ENCODE data around the gene IQCN.
A peak's percentile ranks its signal among the peaks of the same experiment; 100 is the strongest.

Gene IQCN

DNA sequence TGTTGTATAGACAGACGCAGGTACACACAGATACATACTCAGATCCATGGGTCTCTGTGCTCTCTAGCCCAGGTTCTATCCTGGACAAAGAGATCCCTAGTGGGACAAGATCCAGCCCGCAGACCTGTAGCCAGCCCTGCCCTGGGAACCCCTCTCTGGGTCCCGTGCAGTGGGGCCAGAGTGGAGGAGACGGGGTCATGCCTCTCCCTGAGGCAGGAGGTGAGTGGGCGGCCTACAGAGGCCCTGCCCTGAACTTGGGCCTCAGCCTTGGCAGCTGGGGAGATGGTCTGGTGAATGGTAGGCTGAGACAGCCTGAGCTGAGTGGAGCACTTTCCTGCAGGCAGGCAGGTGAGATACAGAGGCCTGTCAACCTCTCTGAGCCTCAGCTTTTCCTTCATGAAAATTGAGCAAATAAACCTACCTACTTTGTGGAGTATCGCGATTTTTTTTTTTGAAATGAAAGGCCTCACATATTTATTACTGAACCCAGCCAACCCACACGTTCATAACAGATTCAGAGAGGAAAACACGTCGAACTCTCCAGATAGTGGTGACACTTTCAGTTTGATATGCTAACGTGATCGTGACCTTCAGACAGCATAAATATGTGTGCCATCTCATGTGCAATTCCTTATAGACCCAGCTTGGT, 10.6 kb upstream of the IQCN start:
- peak; percentile 43 for DNase-seq

DNA sequence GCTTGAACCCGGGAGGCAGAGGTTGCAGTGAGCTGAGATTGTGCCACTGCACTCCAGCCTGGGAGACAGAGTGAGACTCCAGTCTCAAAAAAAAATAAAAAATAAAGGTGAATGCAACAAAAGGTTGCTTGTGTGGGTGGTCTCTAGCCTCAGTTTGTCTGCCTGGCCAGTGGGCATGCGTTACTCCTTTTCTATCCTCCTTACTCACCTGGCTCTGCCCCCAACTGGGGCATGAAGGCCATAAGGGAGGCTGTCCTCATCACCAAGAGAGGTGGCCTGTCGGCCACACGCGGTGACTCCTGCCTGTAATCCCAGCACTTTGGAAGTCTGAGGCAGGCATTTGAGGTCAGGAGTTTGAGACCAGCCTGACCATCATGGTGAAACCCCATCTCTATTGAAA, 9.1 kb upstream of the IQCN start:
- no peak for DNase-seq

DNA sequence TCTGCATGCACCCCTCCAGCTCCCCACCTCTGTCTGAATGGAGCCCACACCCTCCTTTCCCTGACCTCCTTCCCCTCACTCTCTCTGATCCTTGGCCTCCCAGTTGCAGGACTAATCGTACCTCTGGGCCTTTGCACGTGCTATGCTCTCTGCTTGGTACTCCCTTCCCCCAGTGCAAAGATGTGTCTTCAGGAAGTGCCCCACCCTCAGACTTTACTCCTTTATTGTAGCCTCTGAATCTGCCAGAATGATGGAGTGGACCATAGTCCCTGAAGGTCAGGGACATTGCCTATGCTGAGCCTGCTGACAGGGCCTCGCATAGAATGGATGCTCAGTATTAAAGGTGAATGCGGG, 8.5 kb upstream of the IQCN start:
- DNase-seq = peak; percentile 77

DNA sequence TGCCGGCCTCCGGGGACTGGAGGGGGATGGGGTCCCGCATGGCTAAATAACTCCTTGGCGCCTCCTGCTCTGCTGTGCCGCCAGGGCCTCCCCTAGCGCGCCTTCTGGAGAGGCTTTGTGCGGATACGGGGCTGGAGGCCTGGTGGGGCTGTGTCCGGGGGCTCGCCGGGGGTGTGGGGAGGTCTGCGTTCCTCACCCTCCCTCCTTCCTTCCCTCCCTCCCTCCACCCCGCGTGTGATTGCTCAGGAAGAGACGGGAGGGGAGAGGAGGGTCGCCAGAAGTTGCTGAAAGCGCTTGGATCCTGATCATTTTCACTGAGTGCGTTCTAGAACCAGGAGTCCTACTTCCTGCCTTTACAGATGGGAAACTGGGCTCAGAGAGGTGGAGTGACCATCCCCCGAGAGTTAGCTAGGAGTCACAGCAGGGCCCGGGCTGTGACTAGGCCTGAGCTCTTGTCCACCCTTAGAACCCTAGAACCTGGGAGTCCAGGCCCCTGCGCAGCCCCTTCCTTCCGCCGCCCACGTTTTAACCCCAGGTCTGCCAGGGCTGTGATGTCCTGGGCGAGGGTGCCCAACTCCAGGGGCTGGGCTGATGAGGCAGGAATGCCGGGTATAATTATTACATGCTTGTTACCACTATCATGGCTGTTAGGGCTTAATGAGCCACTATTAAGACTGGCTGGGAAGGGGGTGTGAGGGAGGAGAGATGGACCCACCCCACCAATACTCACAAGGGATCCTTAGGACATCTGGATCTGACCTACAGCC, 8.0 kb upstream of the IQCN start:
- no peak for DNase-seq

DNA sequence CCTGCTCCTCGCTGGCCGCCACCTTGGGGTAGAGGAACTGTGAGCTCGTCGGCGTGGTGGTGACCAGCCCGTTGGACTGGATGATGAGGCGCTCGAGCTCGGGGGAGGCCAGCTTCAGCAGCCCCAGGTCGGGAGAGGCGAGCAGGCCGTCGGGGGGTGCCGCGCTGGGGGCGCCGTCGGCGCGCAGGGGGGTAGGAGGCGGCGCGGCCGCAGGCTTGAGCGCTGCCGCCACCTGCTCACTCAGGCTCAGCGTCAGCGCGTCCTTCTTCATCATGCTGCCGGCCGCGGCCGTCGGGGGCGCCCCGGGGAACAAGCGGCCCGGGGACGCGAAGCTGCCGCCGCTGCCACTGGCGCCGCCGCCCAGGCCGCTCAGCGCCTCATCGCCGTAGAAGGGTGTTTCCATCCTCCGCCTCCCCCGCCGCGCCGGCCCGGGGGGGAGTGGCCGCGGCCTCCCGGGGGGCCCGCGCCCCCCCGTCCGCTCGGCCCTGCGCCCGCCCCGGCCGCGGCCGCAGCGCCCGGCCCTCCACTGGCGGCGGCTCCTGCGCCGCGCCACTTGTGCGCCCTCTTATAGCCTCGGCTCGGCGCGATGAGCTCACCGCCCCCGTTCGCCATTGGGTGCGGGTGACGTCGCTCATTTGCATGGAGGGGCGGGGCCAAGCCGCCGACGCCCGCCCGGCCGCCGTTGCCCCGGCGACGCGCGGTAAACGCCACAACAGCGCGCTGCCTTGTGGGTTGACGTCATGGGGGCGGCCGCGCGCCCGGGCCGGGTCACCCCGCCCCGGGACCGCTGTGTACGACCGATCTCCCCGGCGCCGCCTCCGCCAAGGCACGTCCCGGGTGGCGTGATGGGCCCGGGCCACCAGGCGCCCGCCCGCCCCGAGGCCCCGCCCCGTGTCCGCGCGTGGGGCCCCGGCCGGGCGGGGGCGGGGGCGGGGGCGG, 7.1 kb upstream of the IQCN start, which contains the start of gene JUND:
JUND (minus strand) TSS at position 541 of the 939 bp plus-strand sequence; CDS start at position 403, 138 bp downstream.
- DNase-seq = peak; percentile 97

DNA sequence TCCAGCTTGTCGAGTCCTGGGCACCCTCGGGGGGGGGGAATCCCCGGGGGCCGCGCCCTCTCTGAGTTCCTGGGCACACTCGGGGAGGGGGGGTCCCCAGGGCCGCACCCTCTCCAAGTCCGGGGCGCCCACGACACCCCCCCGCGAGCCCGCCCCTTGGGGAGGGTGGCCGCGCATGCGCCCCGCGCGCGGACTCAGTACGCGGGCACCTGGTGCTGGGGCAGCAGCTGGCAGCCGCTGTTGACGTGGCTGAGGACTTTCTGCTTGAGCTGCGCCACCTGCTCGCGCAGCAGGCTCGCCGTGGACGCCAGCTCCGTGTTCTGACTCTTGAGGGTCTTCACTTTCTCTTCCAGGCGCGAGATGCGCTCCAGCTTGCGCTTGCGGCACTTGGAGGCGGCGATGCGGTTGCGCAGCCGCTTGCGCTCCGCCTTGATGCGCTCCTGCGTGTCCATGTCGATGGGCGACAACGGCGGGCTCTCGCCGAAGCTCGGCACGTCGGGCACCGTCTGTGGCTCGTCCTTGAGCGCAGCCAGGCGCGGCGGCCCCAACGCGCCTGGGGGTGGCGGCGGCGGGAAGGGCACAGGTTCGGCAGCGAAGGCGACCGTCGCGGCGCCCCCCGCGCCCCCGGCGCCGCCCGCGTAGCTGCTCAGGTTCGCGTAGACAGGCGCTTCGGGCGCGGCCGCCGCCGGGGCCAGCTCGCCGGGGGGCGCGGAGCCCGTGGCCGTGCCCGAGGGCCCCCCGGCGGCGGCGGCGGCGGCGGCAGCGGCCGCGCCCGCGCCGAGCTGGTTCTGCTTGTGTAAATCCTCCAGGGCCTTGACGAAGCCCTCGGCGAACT, 6.2 kb upstream of the IQCN start:
- peak; percentile 87 for DNase-seq

DNA sequence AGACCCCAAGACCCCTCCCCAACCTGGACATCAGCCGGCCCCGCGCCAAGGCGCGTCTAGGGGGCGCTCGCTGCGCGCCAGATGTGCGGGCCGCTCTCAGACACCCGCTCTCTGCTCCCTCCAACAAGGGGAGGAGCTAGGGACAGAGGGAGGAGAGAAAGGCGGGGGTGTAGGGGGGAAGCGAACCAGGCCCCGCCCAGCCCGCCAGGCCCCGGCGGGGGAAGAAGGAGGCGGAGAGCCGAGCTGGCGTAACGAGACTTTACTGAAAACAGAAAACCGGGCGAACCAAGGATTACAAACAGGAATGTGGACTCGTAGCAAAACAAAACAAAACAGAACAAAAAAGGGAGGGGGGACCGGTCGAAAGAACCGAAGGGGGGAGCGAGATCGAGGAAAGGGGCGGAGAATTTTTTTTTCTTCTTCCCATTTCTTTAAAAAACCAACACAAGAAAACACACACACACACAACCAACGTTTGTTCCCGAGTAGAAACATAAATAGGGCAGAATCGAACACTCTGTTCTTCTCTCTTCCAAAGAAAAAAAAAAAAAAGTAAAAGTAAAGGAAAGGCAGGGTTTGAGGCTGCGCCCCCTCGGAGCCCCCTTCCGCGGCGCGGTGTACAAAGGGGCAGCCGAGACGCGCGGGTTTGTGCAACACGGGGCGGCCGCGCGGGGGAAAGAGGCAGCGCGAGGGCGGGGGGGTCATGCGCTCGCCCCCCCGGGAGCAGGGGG, 5.4 kb upstream of the IQCN start:
- peak; percentile 98 for DNase-seq

DNA sequence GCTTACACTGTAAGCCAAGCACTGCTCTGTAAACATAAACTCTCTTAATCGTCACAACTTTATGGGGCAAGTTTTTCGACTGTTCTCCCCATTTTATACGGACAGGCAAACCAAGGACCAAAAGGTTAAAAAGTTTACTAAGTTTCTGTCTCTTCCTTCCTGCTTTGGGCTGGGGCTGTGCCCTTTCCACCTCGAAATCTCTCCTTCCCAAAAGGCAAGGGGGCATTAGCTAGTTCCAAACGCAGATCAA, 4.9 kb upstream of the IQCN start:
- DNase-seq = no peak

DNA sequence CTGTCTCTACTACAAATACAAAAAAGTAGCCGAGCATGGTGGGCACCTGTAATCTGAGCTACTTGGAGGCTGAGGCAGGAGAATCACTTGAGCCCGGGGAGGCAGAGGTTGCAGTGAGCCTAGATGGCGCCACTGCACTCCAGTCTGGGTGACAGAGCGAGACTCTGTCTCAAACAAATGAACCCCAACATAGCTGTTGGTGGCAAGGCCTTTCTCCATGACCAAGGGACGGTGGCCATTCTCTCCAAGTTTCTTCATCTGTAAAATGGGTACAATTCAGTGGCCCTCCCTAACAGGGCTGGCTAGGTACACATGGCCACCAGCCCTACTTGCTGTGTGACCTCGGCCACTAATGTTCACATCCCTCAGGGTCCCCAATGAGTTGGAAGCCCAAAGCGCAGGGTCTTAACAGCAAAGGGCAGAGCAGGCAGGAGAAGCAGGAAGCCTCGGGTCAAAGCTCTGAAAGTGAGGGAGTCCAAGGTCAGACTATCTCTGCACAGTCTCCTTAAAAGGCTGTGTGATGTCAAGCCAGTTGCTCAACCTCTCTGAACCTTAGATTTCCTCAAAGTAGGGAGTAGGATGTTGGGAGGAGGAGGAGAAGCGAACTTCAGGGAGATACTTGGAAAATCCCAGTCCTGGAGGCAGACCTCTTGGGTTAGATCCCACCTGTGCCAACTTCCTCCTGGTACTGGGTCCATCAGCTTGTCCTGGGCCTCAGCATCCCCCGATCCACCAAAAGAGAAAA, 4.4 kb upstream of the IQCN start:
- peak; percentile 53 for DNase-seq

DNA sequence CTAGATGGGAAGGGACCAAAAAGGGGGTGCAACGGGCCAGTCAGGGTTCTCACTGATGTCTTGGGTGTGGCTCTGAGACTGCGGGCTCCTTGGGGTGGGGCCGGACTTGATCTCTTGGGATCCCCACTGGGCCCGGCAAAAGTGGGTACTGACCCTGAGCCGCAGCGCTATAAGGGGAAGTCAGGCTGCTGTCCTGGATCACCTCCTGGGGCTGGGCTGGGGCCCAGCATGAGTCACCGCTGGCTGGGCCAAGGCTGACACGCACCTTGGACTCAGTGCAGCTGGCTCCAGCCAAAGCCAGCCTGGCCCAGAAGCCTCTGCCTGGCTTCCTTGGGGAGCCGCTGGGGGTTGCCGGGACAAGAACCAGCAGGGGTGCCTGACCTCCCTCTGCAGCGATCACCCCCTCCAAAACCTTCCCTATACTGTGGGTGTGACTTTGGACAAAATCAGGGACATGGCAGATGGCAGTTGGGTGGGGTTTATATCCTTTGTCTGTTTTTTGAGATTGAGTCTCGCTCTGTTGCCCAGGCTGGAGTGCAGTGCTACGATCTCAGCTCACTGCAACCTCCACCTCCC, 617 bp upstream of the IQCN start:
- peak; percentile 47 for DNase-seq

DNA sequence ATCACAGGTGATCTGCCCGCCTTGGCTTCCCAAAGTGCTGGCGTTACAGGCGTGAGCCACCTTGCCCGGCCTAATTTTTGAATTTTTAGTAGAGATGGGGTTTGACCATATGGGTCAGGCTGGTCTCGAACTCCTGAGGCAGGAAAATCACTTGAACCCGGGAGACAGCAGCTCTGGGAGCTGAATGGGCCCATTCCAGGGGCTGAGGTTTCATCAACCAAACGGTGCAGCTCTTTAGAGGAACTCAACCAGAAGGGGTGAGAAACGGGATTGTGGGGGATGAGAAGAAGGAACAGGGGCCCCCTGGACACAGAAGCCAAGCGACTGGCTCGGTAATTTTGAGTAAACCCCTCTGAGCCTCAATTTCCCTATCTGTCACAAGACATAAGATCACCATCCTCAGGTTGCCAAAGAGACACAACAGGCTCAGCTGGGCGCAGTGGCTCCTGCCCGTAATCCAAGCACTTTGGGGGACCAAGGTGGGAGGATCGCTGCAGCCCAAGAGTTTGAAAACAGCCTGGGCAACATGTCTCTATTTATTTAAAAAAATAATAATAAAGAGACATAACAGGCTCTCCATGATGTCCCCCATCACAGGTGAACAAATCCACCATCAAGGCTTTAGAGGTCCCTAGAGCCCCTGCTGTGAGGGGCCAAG, 562 bp downstream of the IQCN start:
- DNase-seq = no peak

DNA sequence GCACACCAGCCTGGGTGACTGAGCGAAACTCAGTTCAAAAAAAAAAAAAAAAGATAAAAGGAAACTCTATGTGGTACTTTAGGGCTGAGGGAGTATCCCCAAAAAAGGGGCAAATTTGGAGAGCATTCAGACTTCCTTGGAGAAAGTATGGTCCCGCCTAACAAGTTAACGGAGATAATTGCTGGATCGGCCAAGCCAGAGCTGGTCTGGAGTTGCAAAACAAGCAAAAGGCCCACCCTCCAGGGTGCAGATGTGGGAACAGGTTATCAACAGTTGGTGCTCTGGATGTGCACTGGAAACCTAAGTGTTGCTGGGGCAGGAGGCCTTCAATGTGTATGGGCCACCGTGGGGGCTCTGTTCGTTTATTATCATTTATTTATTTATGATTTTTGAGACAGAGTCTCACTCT, 2.8 kb downstream of the IQCN start:
- no peak for DNase-seq

DNA sequence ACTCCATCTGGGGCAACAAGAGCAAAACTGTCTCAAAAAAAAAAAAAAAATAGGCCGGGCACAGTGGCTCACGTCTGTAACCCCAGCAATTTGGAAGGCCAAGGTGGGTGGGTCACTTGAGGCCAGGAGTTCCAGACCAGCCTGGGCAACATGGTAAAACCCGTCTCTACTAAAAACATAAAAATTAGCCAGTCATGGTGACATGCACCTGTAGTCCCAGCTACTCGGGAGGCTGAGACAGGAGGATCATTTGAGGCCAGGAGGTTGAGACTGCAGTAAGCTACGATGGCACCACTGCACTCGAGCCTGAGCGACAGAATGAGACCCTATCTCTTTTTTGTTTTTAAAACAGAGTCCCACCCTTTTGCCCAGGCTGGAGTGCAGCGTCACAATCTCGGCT, 3.9 kb downstream of the IQCN start:
- no peak for DNase-seq

DNA sequence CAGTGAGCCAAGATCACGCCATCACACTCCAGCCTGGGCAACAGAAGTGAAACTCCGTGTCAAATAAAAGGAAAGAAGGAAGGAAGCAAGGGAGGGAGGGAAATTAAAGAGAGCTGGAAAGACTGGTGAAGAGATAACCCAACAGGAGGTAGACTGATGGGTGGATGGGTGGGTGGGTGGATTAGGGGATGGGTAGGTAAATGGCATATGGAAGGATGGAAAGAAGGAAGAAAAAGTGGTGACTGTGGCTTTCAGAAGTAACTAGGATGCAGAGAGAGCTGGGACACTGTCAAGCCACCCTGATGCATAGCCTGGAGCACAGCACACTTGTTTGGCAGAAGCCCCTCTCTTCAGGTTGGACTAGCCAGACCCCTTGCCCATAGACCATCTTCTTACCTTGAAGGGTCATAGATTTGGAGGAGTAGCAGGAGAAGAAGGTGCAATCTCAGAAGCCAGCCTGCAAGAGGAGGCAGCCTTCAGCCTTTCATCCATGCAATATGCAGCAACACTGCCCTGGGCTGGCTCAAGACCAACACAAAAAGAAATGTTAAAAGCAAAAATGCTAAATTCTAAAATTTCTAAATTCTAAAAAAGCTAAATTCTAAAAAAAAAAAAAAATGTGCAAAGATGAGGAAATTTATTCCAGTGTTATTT, 5.1 kb downstream of the IQCN start:
- DNase-seq = no peak

DNA sequence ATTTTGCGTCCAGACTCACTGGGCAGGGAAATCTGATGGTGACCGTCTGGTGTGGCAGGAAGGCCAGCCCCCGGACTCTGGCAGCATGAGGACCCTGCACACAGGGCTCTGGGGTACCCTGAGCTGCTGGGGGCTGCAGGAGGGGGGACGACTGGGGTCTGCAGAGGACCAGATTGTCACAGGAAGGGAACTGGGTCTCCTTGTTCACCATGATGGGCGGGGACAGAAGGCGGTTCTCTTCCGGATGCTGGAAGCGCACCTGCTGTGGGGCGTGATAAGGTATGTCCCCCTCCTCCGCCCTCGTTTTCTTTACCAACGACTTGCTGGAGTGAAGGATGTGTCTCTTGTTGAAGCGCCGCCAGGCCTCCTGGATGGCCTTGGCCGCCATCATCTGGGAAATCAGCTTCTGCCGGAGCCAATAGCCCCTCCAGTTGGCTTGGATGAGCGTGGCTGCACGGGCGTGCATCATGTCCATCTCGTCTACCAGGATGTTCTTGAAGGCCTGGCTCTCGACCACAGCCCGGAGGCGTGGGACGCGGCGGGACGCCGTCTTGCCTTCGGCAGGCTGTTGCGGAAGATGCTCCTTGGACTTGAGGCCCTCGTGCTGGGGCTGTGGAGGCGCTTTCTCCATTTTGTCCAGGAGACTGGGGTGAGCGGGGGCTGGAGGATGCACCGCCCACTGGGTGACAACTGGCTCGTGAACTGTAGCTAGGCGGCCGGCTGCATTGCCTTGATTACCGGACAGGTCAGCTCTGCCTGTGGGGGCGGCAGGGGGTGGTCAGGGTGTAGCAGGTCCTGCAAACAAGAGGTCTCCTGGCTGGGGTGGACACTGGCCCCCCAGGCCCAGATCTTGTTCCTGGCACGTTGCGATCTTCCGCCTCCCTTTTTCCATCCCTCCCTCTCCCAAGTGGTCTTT, 7.2 kb downstream of the IQCN start:
- no peak for DNase-seq

DNA sequence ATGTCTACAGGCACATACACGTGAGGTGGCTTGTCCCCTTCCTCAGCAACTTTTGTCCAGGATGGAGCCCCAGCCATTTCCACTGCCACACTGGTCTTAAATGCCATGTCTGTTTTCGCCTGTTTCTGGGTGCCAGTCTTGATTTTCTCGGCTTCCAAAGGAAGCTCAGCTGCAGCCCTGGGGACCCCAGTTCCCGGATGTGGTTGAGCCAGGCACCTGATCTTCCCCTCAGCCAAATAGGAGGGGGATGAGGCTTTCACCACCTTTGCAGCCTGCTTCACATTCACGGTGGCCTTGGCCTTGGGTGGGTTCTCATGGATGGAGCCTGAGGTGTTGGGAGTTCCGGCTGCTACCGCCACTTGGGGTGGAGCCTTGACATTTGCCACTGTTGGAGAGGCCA, 8.7 kb downstream of the IQCN start:
- no peak for DNase-seq

DNA sequence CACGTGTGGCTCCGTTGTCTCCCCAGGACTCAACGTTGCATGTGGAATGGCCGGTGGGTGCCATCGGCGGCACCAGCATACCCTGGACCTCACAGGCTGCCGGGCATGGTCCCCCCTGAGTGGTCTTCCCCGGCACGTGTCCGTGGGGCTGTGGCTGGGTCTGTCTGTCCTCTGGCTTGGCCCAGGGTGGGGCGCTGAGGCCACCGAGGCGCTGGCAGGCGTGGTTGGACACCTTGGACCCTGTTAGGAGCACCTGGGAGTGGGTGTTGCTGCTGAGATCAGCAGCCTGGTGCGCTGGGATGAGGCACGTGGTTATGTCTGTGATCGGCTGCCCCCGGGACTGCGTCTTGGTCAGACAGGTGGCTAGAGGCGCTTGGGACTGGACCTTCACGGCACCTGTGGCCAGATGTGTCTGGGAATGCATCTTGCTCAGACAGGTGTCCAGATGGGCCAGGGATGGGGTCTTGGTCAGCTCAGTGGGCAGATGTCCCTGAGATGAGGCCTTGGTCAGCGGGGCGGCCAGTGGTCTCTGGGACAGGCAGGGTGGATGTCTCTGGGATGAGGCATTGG, 9.2 kb downstream of the IQCN start:
- DNase-seq = no peak

DNA sequence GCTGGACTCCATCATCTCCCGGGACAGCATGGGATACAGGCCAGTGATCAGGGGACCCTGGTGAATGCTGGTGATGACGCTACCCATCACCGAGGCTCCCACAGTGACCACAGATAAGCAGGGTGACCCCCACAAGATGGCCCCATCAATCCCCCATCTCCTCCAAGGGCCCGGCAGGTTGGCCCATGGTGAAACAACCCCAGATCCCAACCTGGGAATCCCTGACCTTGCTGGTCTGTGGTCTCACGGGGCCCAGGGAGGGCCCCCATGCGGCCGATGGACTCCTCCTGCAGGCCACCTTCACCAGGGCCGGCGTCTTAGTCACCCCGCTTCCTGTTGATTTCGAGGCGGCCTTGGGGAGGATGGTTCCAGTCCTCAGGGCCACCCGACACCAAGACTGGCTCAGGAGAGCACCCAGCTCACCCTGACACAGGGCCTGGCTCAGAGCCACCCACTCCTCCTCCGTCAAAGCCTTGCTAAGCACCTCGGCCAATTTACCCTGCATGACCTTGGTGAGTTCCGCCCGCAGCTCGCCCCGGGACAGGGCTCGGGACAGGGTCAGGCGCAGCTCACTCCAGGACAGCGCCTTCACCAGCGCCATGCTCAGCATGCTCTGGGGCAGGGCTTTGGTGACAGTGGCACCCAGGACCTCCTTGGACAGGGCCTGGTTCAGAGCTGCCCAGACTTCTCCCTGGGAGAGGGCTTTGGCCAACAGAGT, 10.0 kb downstream of the IQCN start:
- DNase-seq = no peak

Data from hematopoietic multipotent progenitor cell treated with erythropoietin and hydrocortisone succinate and interleukin-3 and kit ligand, for 6 days (in vitro differentiated cells).